CD4-positive, alpha-beta T cell treated with Interleukin-17A for 1 hour (primary cell): ENCODE data around the gene KIF17.

ENCODE experiments used
- DNase-seq: peaks from one replicate; pipeline ENCODE4 v3.0.0-alpha.2; 2020

Gene KIF17

GRCh38 chr1:20709868-20710267, 7.9 kb downstream of the KIF17 start:
- DNase-seq: no peak

- DNase-seq: no peak
Measured at GRCh38 chr1:20708891-20709290, 8.9 kb downstream of the KIF17 start.

GRCh38 chr1:20708057-20708456, 9.8 kb downstream of the KIF17 start:
- DNase-seq: no peak

GRCh38 chr1:20706841-20707240, 11.0 kb downstream of the KIF17 start:
- DNase-seq: no peak

GRCh38 chr1:20705203-20705755, 12.5 kb downstream of the KIF17 start:
- DNase-seq: no peak

GRCh38 chr1:20704390-20705202, 13.2 kb downstream of the KIF17 start:
- DNase-seq: no peak

- no peak for DNase-seq
Measured at GRCh38 chr1:20703124-20703756, 14.6 kb downstream of the KIF17 start.

- DNase-seq: no peak
Measured at GRCh38 chr1:20702416-20702815, 15.4 kb downstream of the KIF17 start.

- DNase-seq: no peak
Measured at GRCh38 chr1:20701847-20702246, 16.0 kb downstream of the KIF17 start.

GRCh38 chr1:20701446-20701845, 16.4 kb downstream of the KIF17 start:
- no peak for DNase-seq

GRCh38 chr1:20700636-20701215, 17.1 kb downstream of the KIF17 start:
- DNase-seq: no peak

- DNase-seq: no peak
Measured at GRCh38 chr1:20699558-20699957, 18.2 kb downstream of the KIF17 start.

- DNase-seq: no peak
Measured at GRCh38 chr1:20698195-20698910, 19.5 kb downstream of the KIF17 start.

GRCh38 chr1:20697563-20697962, 20.2 kb downstream of the KIF17 start:
- no peak for DNase-seq

GRCh38 chr1:20696397-20697333, 21.1 kb downstream of the KIF17 start:
- peak; percentile 67 for DNase-seq

- DNase-seq: no peak
Measured at GRCh38 chr1:20695515-20695914, 22.3 kb downstream of the KIF17 start.

GRCh38 chr1:20693623-20694022, 24.2 kb downstream of the KIF17 start:
- no peak for DNase-seq

GRCh38 chr1:20691872-20692271, 25.9 kb downstream of the KIF17 start:
- DNase-seq: no peak

GRCh38 chr1:20689645-20690056, 28.2 kb downstream of the KIF17 start:
- no peak for DNase-seq

- no peak for DNase-seq
Measured at GRCh38 chr1:20686883-20687725, 30.7 kb downstream of the KIF17 start.

GRCh38 chr1:20685741-20686140, 32.1 kb downstream of the KIF17 start:
- no peak for DNase-seq
